DND-41 (cell line): ENCODE measurements around the gene AVP.

Experiments
- ATAC-seq: fragments of 200-7000 bp; cut with Tn5 transposase; 3 replicates; pipeline ENCODE4 v1.9.1; 2021; ENCODE audit warnings: low read depth; ENCODE audit not compliant: insufficient read depth
- DNase-seq: peaks from one replicate; pipeline ENCODE4 v3.0.0-alpha.2; 2020
- H2AFZ ChIP-seq: 2 replicates; pipeline ENCODE4 v1.6.0; 2012; ENCODE audit warnings: low read depth, low read length
- H3K27ac ChIP-seq: 2 replicates; pipeline ENCODE4 v1.5.1; 2012; ENCODE audit warnings: low read length, inconsistent platforms
- H3K27me3 ChIP-seq: fragments of 200-600 bp; sonication (generic); 2 replicates; pipeline ENCODE4 v1.6.0; 2012; ENCODE audit warnings: low read length, mild to moderate bottlenecking, inconsistent platforms; ENCODE audit not compliant: insufficient read depth, poor library complexity
- H3K36me3 ChIP-seq: 2 replicates; pipeline ENCODE4 v1.5.1; 2012; ENCODE audit warnings: low read length, inconsistent platforms; ENCODE audit not compliant: insufficient read depth
- H3K4me1 ChIP-seq: 2 replicates; pipeline ENCODE4 v1.5.1; 2012; ENCODE audit warnings: mild to moderate bottlenecking, low read length; ENCODE audit not compliant: insufficient read depth
- H3K4me2 ChIP-seq: 2 replicates; pipeline ENCODE4 v1.6.0; 2012; ENCODE audit warnings: mild to moderate bottlenecking, moderate library complexity, low read length, inconsistent platforms; ENCODE audit not compliant: insufficient read depth
- H3K4me3 ChIP-seq, 2 experiments: fragments of 200-600 bp in 1 of 2; shearing (Covaris generic) in 1 of 2; 2 replicates each; pipeline ENCODE4 v1.5.1; 2012 to 2016; ENCODE audit warnings: inconsistent platforms in 2 of 2, low read length in 2 of 2, mild to moderate bottlenecking in 2 of 2, low read depth in 1 of 2, moderate library complexity in 1 of 2
- H3K79me2 ChIP-seq: 2 replicates; pipeline ENCODE4 v1.6.0; 2012; ENCODE audit warnings: low read length, inconsistent platforms; ENCODE audit not compliant: insufficient read depth
- H3K9ac ChIP-seq: 2 replicates; pipeline ENCODE4 v1.6.0; 2012; ENCODE audit warnings: low read depth, mild to moderate bottlenecking, inconsistent platforms, low read length, moderate library complexity
- H3K9me3 ChIP-seq: 2 replicates; pipeline ENCODE4 v1.5.1; 2012; ENCODE audit warnings: low read length, moderate library complexity, mild to moderate bottlenecking, inconsistent platforms; ENCODE audit not compliant: insufficient read depth, severe bottlenecking
- H4K20me1 ChIP-seq: 2 replicates; pipeline ENCODE4 v1.6.0; 2012; ENCODE audit warnings: low read length; ENCODE audit not compliant: insufficient read depth
- CTCF ChIP-seq: IDR thresholded peaks from 2 replicates; pipeline ENCODE4 v1.5.1; 2012; ENCODE audit warnings: borderline replicate concordance, low read length, moderate library complexity, mild to moderate bottlenecking; ENCODE audit not compliant: poor library complexity, severe bottlenecking; ENCODE audit errors: extremely low read depth
- EZH2 ChIP-seq: IDR thresholded peaks from 3 replicates; pipeline ENCODE4 v1.6.1; 2012; ENCODE audit warnings: borderline replicate concordance, low read depth, mild to moderate bottlenecking, moderate library complexity, low read length, inconsistent platforms; ENCODE audit not compliant: severe bottlenecking

AVP gene

GRCh38 chr20:3045816-3046676 lies 38.5 kb downstream of the AVP start, which contains the start of gene MRPS26:
MRPS26 (plus strand) TSS chr20:3046052; CDS start chr20:3046069, 17 bp downstream.
- Histone ChIP-seq H3K9me3 (no peaks in the 10 kb centered on the region), H3K9ac (peak within 1 kb of the TSS; percentile 91), H3K4me2 (peak within 1 kb of the TSS; percentile 91), H2AFZ (peak within 1 kb of the TSS; percentile 96), H3K27me3 (no peaks in the 10 kb centered on the region), H3K4me3 (peak within 1 kb of the TSS; percentile 95 to 97), H3K27ac (peak within 1 kb of the TSS; percentile 81), H3K79me2 (peaks cover 17% of the 10 kb centered on the region), H3K4me1 (peaks cover 26% of the 10 kb centered on the region), H3K36me3 (peaks cover 38% of the 10 kb centered on the region), H4K20me1 (peaks cover 28% of the 10 kb centered on the region)
- DNase-seq: peak; percentile 83
- TF ChIP-seq CTCF: peak; percentile 9
- no peak for TF ChIP-seq EZH2
- peak; percentile 95 for ATAC-seq

GRCh38 chr20:3045042-3045815 lies 39.3 kb downstream of the AVP start:
- Histone ChIP-seq H2AFZ (peak overlapping the region; percentile 96), H3K9me3 (no peaks in the 10 kb centered on the region), H3K4me3 (peak overlapping the region; percentile 95 to 97), H3K9ac (peak overlapping the region; percentile 91), H3K27ac (peak overlapping the region; percentile 81), H3K4me1 (peaks cover 26% of the 10 kb centered on the region), H3K4me2 (peak overlapping the region; percentile 91), H3K36me3 (peaks cover 44% of the 10 kb centered on the region), H3K27me3 (no peaks in the 10 kb centered on the region), H4K20me1 (peaks cover 25% of the 10 kb centered on the region), H3K79me2 (peaks cover 17% of the 10 kb centered on the region)
- TF ChIP-seq CTCF (no peak), EZH2 (no peak)
- DNase-seq (no peak), ATAC-seq (peak; percentile 24)

GRCh38 chr20:3044336-3044965 lies 40.1 kb downstream of the AVP start:
- no peak for TF ChIP-seq EZH2
- no peak for TF ChIP-seq CTCF
- Histone ChIP-seq H2AFZ (no peak overlapping the region), H3K4me1 (peaks cover 26% of the 10 kb centered on the region), H3K4me2 (no peak overlapping the region), H3K27ac (no peak overlapping the region), H3K9me3 (no peaks in the 10 kb centered on the region), H3K79me2 (peaks cover 17% of the 10 kb centered on the region), H3K4me3 (no peak overlapping the region), H3K9ac (no peak overlapping the region), H3K27me3 (no peaks in the 10 kb centered on the region), H4K20me1 (peaks cover 20% of the 10 kb centered on the region), H3K36me3 (peaks cover 45% of the 10 kb centered on the region)
- ATAC-seq (no peak), DNase-seq (no peak)
